ENCODE data around the gene TMEM183A. TPM values are rescaled to one million over a fixed set of nuclear protein-coding genes. Genes with fewer than 3 reads are reported as not detected.

TMEM183A gene
- total RNA-seq, 4 donors from 2014 or later: 62.0 to 95.5 (median 68.6) TPM

- H3K27me3 ChIP-seq: no peaks in the 10 kb centered on the region
- 36% methylated on average over 1 of the region's 1 CpG for WGBS
- TF ChIP-seq EP300 (IDR thresholded peaks at IDR 0.05) (no peak), POLR2A (IDR thresholded peaks at IDR 0.05) (no peak), POLR2AphosphoS5 (IDR thresholded peaks at IDR 0.05) (no peak), CTCF (IDR thresholded peaks at IDR 0.05) (no peak)
- H3K27ac ChIP-seq: no peak overlapping the region
- no peaks in the 10 kb centered on the region for H3K9me3 ChIP-seq
- H3K36me3 ChIP-seq: no peaks in the 10 kb centered on the region
- H3K4me3 ChIP-seq: no peak overlapping the region
- no peaks in the 10 kb centered on the region for H3K4me1 ChIP-seq
- no peak for DNase-seq (ENCODE audit: low spot score in 2 of 2)
Observed at GRCh38 chr1:203054184-203054583, 47.0 kb downstream of the TMEM183A start.

- H3K4me3 ChIP-seq: no peak overlapping the region
- DNase-seq (ENCODE audit: low spot score in 2 of 2): no peak
- H3K36me3 ChIP-seq: no peaks in the 10 kb centered on the region
- no peak overlapping the region for H3K27ac ChIP-seq
- no peaks in the 10 kb centered on the region for H3K9me3 ChIP-seq
- TF ChIP-seq POLR2AphosphoS5 (IDR thresholded peaks at IDR 0.05) (no peak), EP300 (IDR thresholded peaks at IDR 0.05) (no peak), CTCF (IDR thresholded peaks at IDR 0.05) (no peak)
- no peaks in the 10 kb centered on the region for H3K4me1 ChIP-seq
- 86% methylated on average over 5 of the region's 5 CpGs for WGBS
- H3K27me3 ChIP-seq: no peaks in the 10 kb centered on the region
Observed at GRCh38 chr1:203054642-203055041, 47.5 kb downstream of the TMEM183A start.

GRCh38 chr1:203055161-203055799, 48.1 kb downstream of the TMEM183A start:
- Histone ChIP-seq H3K4me3 (no peak overlapping the region), H3K27me3 (no peaks in the 10 kb centered on the region), H3K9me3 (no peaks in the 10 kb centered on the region), H3K36me3 (no peaks in the 10 kb centered on the region), H3K27ac (no peak overlapping the region), H3K4me1 (no peaks in the 10 kb centered on the region)
- TF ChIP-seq EP300 (IDR thresholded peaks at IDR 0.05) (no peak), POLR2A (IDR thresholded peaks at IDR 0.05) (no peak), POLR2AphosphoS5 (IDR thresholded peaks at IDR 0.05) (no peak), CTCF (IDR thresholded peaks at IDR 0.05) (no peak)
- DNase-seq (ENCODE audit: low spot score in 2 of 2): no peak
- WGBS: 91% methylated on average over 24 of the region's 24 CpGs

GRCh38 chr1:203056012-203056411, 48.8 kb downstream of the TMEM183A start:
- WGBS: 88% methylated on average over 7 of the region's 7 CpGs
- TF ChIP-seq EP300 (IDR thresholded peaks at IDR 0.05) (no peak), CTCF (IDR thresholded peaks at IDR 0.05) (no peak), POLR2A (IDR thresholded peaks at IDR 0.05) (no peak), POLR2AphosphoS5 (IDR thresholded peaks at IDR 0.05) (no peak)
- DNase-seq (ENCODE audit: low spot score in 2 of 2): no peak
- Histone ChIP-seq H3K9me3 (no peaks in the 10 kb centered on the region), H3K27ac (no peak overlapping the region), H3K4me3 (no peak overlapping the region), H3K27me3 (no peaks in the 10 kb centered on the region), H3K4me1 (no peaks in the 10 kb centered on the region), H3K36me3 (no peaks in the 10 kb centered on the region)

- no peak for TF ChIP-seq POLR2AphosphoS5 (IDR thresholded peaks at IDR 0.05)
- TF ChIP-seq CTCF (IDR thresholded peaks at IDR 0.05): no peak
- TF ChIP-seq POLR2A (IDR thresholded peaks at IDR 0.05): no peak
- no peak for TF ChIP-seq EP300 (IDR thresholded peaks at IDR 0.05)
- WGBS: 93% methylated on average over 6 of the region's 6 CpGs
- Histone ChIP-seq H3K27me3 (no peaks in the 10 kb centered on the region), H3K36me3 (no peaks in the 10 kb centered on the region), H3K9me3 (no peaks in the 10 kb centered on the region), H3K4me3 (no peak overlapping the region), H3K4me1 (no peaks in the 10 kb centered on the region), H3K27ac (no peak overlapping the region)
- DNase-seq (ENCODE audit: low spot score in 2 of 2): no peak
Observed at GRCh38 chr1:203056516-203056915, 49.3 kb downstream of the TMEM183A start.

Measured in suprapubic skin (tissue), 4 donors.